Neural cell (in vitro differentiated cells): ENCODE data around the gene CROCC. TPM values are rescaled to one million over a fixed set of nuclear protein-coding genes. Genes with fewer than 3 reads are reported as not detected.

Experiments used
- H2AFZ ChIP-seq: fragments of 200-600, 300-800 bp; sonication (generic), shearing (Covaris generic); 2 replicates; pipeline ENCODE4 v1.6.0; 2014; ENCODE audit warnings: low read depth, mild to moderate bottlenecking, antibody characterized with exemption, low read length, moderate library complexity
- H3F3A ChIP-seq: fragments of 200-600 bp; shearing (Covaris generic); 2 replicates; pipeline ENCODE4 v1.6.1; 2016; ENCODE audit warnings: mild to moderate bottlenecking, moderate library complexity, mixed read lengths, antibody characterized with exemption, low read length; ENCODE audit not compliant: insufficient read depth, poor library complexity, severe bottlenecking
- H3K27ac ChIP-seq: fragments of 200-600, 300-800 bp; sonication (generic), shearing (Covaris generic); 2 replicates; pipeline ENCODE4 v1.5.1; 2014; ENCODE audit warnings: mild to moderate bottlenecking, low read length, moderate library complexity
- H3K27me3 ChIP-seq: fragments of 300-800, 200-600 bp; sonication (generic), shearing (Covaris generic); 2 replicates; pipeline ENCODE4 v1.6.0; 2014; ENCODE audit warnings: mild to moderate bottlenecking, low read depth, low read length, moderate library complexity; ENCODE audit not compliant: insufficient read depth
- H3K36me3 ChIP-seq: fragments of 300-800, 200-600 bp; sonication (generic), shearing (Covaris generic); 2 replicates; pipeline ENCODE4 v1.5.1; 2014; ENCODE audit warnings: mild to moderate bottlenecking, antibody characterized with exemption, low read length, moderate library complexity; ENCODE audit not compliant: insufficient read depth
- H3K4me2 ChIP-seq: fragments of 300-800, 200-600 bp; sonication (generic), shearing (Covaris generic); 2 replicates; pipeline ENCODE4 v1.6.0; 2014; ENCODE audit warnings: mild to moderate bottlenecking, low read length
- H3K4me3 ChIP-seq: fragments of 300-800, 200-600 bp; sonication (generic), shearing (Covaris generic); 2 replicates; pipeline ENCODE4 v1.5.1; 2014; ENCODE audit warnings: mild to moderate bottlenecking, low read length, moderate library complexity
- H3K79me2 ChIP-seq: fragments of 200-600 bp; shearing (Covaris generic); replicated peaks from 2 replicates; pipeline ENCODE4 v1.6.0; 2014; ENCODE audit warnings: mild to moderate bottlenecking, low read length, moderate library complexity; ENCODE audit not compliant: insufficient read depth
- H3K9ac ChIP-seq: fragments of 300-800, 200-600 bp; sonication (generic), shearing (Covaris generic); 2 replicates; pipeline ENCODE4 v1.6.1; 2016; ENCODE audit warnings: mild to moderate bottlenecking, low read length, mixed read lengths
- H3K9me2 ChIP-seq: fragments of 200-600 bp; shearing (Covaris generic); 2 replicates; pipeline ENCODE4 v1.6.1; 2016; ENCODE audit warnings: mild to moderate bottlenecking, low read length, mixed read lengths; ENCODE audit not compliant: insufficient read depth
- H3K9me3 ChIP-seq: fragments of 200-600, 300-800 bp; sonication (generic), shearing (Covaris generic); 2 replicates; pipeline ENCODE4 v1.6.1; 2016; ENCODE audit warnings: mild to moderate bottlenecking, mixed run types, low read length, moderate library complexity, mixed read lengths
- H4K20me1 ChIP-seq: fragments of 200-600 bp; shearing (Covaris generic); 2 replicates; pipeline ENCODE4 v1.6.1; 2016; ENCODE audit warnings: mild to moderate bottlenecking, mixed run types; ENCODE audit not compliant: insufficient read depth
- REST ChIP-seq: IDR thresholded peaks from 2 replicates; pipeline ENCODE4 v1.6.1; 2012; ENCODE audit warnings: borderline replicate concordance
- SMC3 ChIP-seq: fragments of 450-650 bp; conservative IDR thresholded peaks from 2 replicates; pipeline ENCODE4 v1.6.1; 2014; ENCODE audit warnings: antibody characterized with exemption, mild to moderate bottlenecking, moderate library complexity; ENCODE audit not compliant: poor library complexity
- TAF1 ChIP-seq: IDR thresholded peaks from 2 replicates; pipeline ENCODE4 v1.6.1; 2012; ENCODE audit warnings: low read depth
- polyA plus RNA-seq: library from polyadenylated mRNA; depleted of rRNA; stranded (reverse); fragments of >200 nt; gene quantifications from 2 replicates; pipeline ENCODE4 v1.2.3, GENCODE V29; 2014
- small RNA-seq, 3 experiments: library from RNA; depleted of rRNA; stranded (forward); fragments of <200 nt; gene quantifications; one replicate each; pipeline ENCODE3, GENCODE V24; 2012

CROCC gene
- polyA plus RNA-seq, 1 donor from 2014 or later = 26.3 TPM

DNA sequence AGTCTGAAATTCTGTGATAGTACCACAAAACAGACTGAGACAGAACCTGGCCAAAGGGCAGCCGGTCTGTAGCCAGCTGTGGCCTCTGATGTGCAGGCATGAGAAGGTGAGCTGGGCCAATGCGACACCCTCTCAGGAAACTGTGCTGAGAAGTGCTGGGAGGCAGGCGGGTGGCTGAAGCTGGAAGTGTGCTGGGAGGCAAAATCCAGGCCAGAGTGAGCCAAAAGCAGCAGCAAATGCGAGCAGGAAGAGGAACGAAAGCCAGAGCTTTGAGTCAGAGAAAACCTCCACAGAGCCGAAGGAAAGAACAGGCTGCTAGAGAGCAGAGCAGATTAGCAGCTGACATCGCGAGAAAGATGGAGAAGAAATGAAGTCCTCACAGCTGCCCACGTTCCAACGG is 100.2 kb downstream of the CROCC start:
- Histone ChIP-seq H3K9ac (no peak overlapping the region), H3K9me2 (no peaks in the 10 kb centered on the region), H3K9me3 (no peaks in the 10 kb centered on the region), H3K36me3 (peaks cover 42% of the 10 kb centered on the region), H3K79me2 (no peaks in the 10 kb centered on the region), H4K20me1 (no peaks in the 10 kb centered on the region), H3F3A (no peaks in the 10 kb centered on the region), H3K27me3 (no peaks in the 10 kb centered on the region), H2AFZ (no peak overlapping the region), H3K4me3 (no peak overlapping the region), H3K4me2 (no peak overlapping the region), H3K27ac (no peak overlapping the region)
- TF ChIP-seq REST (no peak), TAF1 (no peak), SMC3 (no peak)

Small RNA genes within 50 kb of the gene (small RNA-seq; reads per million reads assigned to genes)
- 0 reads per million in 3 experiments for gene RNU1-2
- 0 reads per million in 3 experiments for gene RNU1-5P

Other genes starting within 250 kb of the CROCC start
- under 0.01 TPM in 1 of 2 replicates, not detected in the other for gene RNU1-4, start 181.4 kb upstream of the CROCC start, polyA plus RNA-seq
- gene RNU1-2, start 26.0 kb upstream of the CROCC start, polyA plus RNA-seq = under 0.01 TPM in 1 of 2 replicates, not detected in the other
- 68.4 and 80.8 TPM in 2 replicates for gene MFAP2, start 58.7 kb downstream of the CROCC start, polyA plus RNA-seq
- 43.3 and 72.3 TPM in 2 replicates for gene ATP13A2, start 90.0 kb downstream of the CROCC start, polyA plus RNA-seq
- gene SDHB, start 132.1 kb downstream of the CROCC start, polyA plus RNA-seq = 113 and 129 TPM in 2 replicates
- gene PADI2, start 197.5 kb downstream of the CROCC start, polyA plus RNA-seq = 1.6 and 2.2 TPM in 2 replicates